Neural cell (in vitro differentiated cells): Measurements from ENCODE around the gene RESF1. TPM values are rescaled to one million over a fixed set of nuclear protein-coding genes. Genes with fewer than 3 reads are reported as not detected.

Source experiments
- H2AFZ ChIP-seq: fragments of 200-600, 300-800 bp; sonication (generic), shearing (Covaris generic); 2 replicates; pipeline ENCODE4 v1.6.0; 2014; ENCODE audit warnings: low read depth, mild to moderate bottlenecking, antibody characterized with exemption, low read length, moderate library complexity
- H3F3A ChIP-seq: fragments of 200-600 bp; shearing (Covaris generic); 2 replicates; pipeline ENCODE4 v1.6.1; 2016; ENCODE audit warnings: mild to moderate bottlenecking, moderate library complexity, mixed read lengths, antibody characterized with exemption, low read length; ENCODE audit not compliant: insufficient read depth, poor library complexity, severe bottlenecking
- H3K27ac ChIP-seq: fragments of 200-600, 300-800 bp; sonication (generic), shearing (Covaris generic); 2 replicates; pipeline ENCODE4 v1.5.1; 2014; ENCODE audit warnings: mild to moderate bottlenecking, low read length, moderate library complexity
- H3K27me3 ChIP-seq: fragments of 300-800, 200-600 bp; sonication (generic), shearing (Covaris generic); 2 replicates; pipeline ENCODE4 v1.6.0; 2014; ENCODE audit warnings: mild to moderate bottlenecking, low read depth, low read length, moderate library complexity; ENCODE audit not compliant: insufficient read depth
- H3K36me3 ChIP-seq: fragments of 300-800, 200-600 bp; sonication (generic), shearing (Covaris generic); 2 replicates; pipeline ENCODE4 v1.5.1; 2014; ENCODE audit warnings: mild to moderate bottlenecking, antibody characterized with exemption, low read length, moderate library complexity; ENCODE audit not compliant: insufficient read depth
- H3K4me2 ChIP-seq: fragments of 300-800, 200-600 bp; sonication (generic), shearing (Covaris generic); 2 replicates; pipeline ENCODE4 v1.6.0; 2014; ENCODE audit warnings: mild to moderate bottlenecking, low read length
- H3K4me3 ChIP-seq: fragments of 300-800, 200-600 bp; sonication (generic), shearing (Covaris generic); 2 replicates; pipeline ENCODE4 v1.5.1; 2014; ENCODE audit warnings: mild to moderate bottlenecking, low read length, moderate library complexity
- H3K79me2 ChIP-seq: fragments of 200-600 bp; shearing (Covaris generic); replicated peaks from 2 replicates; pipeline ENCODE4 v1.6.0; 2014; ENCODE audit warnings: mild to moderate bottlenecking, low read length, moderate library complexity; ENCODE audit not compliant: insufficient read depth
- H3K9ac ChIP-seq: fragments of 300-800, 200-600 bp; sonication (generic), shearing (Covaris generic); 2 replicates; pipeline ENCODE4 v1.6.1; 2016; ENCODE audit warnings: mild to moderate bottlenecking, low read length, mixed read lengths
- H3K9me2 ChIP-seq: fragments of 200-600 bp; shearing (Covaris generic); 2 replicates; pipeline ENCODE4 v1.6.1; 2016; ENCODE audit warnings: mild to moderate bottlenecking, low read length, mixed read lengths; ENCODE audit not compliant: insufficient read depth
- H3K9me3 ChIP-seq: fragments of 200-600, 300-800 bp; sonication (generic), shearing (Covaris generic); 2 replicates; pipeline ENCODE4 v1.6.1; 2016; ENCODE audit warnings: mild to moderate bottlenecking, mixed run types, low read length, moderate library complexity, mixed read lengths
- H4K20me1 ChIP-seq: fragments of 200-600 bp; shearing (Covaris generic); 2 replicates; pipeline ENCODE4 v1.6.1; 2016; ENCODE audit warnings: mild to moderate bottlenecking, mixed run types; ENCODE audit not compliant: insufficient read depth
- EP300 ChIP-seq: fragments of 450-650 bp; conservative IDR thresholded peaks from 2 replicates; pipeline ENCODE4 v1.6.1; 2014; ENCODE audit warnings: antibody characterized with exemption, mild to moderate bottlenecking, moderate library complexity; ENCODE audit not compliant: poor library complexity, severe bottlenecking
- EZH2 ChIP-seq: fragments of 200-600, 300-800 bp; shearing (Covaris generic), sonication (generic); IDR thresholded peaks from 2 replicates; pipeline ENCODE4 v1.6.1; 2014; ENCODE audit warnings: antibody characterized with exemption, low read length, borderline replicate concordance, mild to moderate bottlenecking; ENCODE audit not compliant: insufficient read depth, poor library complexity, severe bottlenecking
- MXI1 ChIP-seq: fragments of 450-650 bp; conservative IDR thresholded peaks from 2 replicates; pipeline ENCODE4 v1.6.1; 2014; ENCODE audit warnings: antibody characterized with exemption, mild to moderate bottlenecking; ENCODE audit not compliant: poor library complexity, severe bottlenecking
- POLR2AphosphoS5 ChIP-seq: IDR thresholded peaks from 2 replicates; pipeline ENCODE4 v1.6.1; 2012
- RAD21 ChIP-seq: fragments of 450-650 bp; conservative IDR thresholded peaks from 2 replicates; pipeline ENCODE4 v1.6.1; 2014; ENCODE audit warnings: antibody characterized with exemption, mild to moderate bottlenecking, moderate library complexity
- SMC3 ChIP-seq: fragments of 450-650 bp; conservative IDR thresholded peaks from 2 replicates; pipeline ENCODE4 v1.6.1; 2014; ENCODE audit warnings: antibody characterized with exemption, mild to moderate bottlenecking, moderate library complexity; ENCODE audit not compliant: poor library complexity
- TAF1 ChIP-seq: IDR thresholded peaks from 2 replicates; pipeline ENCODE4 v1.6.1; 2012; ENCODE audit warnings: low read depth
- polyA plus RNA-seq: library from polyadenylated mRNA; depleted of rRNA; stranded (reverse); fragments of >200 nt; gene quantifications from 2 replicates; pipeline ENCODE4 v1.2.3, GENCODE V29; 2014
- TF ChIP-seq, protein P1 (sequence below): IDR thresholded peaks from 2 replicates; pipeline ENCODE4 v1.6.1; 2012; ENCODE audit warnings: borderline replicate concordance
- TF ChIP-seq, protein P2 (sequence below): fragments of 450-650 bp; IDR thresholded peaks from 2 replicates; pipeline ENCODE4 v1.5.1; 2014; ENCODE audit warnings: antibody characterized with exemption, mild to moderate bottlenecking, moderate library complexity; ENCODE audit not compliant: poor library complexity, severe bottlenecking

The RESF1 gene
- polyA plus RNA-seq, 1 donor from 2014 or later: 37.0 TPM

- H3F3A ChIP-seq: no peaks in the 10 kb centered on the region
- H3K9me2 ChIP-seq: no peaks in the 10 kb centered on the region
- no peak overlapping the region for H3K9ac ChIP-seq
- no peaks in the 10 kb centered on the region for H4K20me1 ChIP-seq
- peaks cover 24% of the 10 kb centered on the region for H3K36me3 ChIP-seq
- H3K4me2 ChIP-seq: no peak overlapping the region
- peaks cover 76% of the 10 kb centered on the region for H3K79me2 ChIP-seq
- no peaks in the 10 kb centered on the region for H3K27me3 ChIP-seq
- TF ChIP-seq MXI1: no peak
- TF ChIP-seq, protein P1, sequence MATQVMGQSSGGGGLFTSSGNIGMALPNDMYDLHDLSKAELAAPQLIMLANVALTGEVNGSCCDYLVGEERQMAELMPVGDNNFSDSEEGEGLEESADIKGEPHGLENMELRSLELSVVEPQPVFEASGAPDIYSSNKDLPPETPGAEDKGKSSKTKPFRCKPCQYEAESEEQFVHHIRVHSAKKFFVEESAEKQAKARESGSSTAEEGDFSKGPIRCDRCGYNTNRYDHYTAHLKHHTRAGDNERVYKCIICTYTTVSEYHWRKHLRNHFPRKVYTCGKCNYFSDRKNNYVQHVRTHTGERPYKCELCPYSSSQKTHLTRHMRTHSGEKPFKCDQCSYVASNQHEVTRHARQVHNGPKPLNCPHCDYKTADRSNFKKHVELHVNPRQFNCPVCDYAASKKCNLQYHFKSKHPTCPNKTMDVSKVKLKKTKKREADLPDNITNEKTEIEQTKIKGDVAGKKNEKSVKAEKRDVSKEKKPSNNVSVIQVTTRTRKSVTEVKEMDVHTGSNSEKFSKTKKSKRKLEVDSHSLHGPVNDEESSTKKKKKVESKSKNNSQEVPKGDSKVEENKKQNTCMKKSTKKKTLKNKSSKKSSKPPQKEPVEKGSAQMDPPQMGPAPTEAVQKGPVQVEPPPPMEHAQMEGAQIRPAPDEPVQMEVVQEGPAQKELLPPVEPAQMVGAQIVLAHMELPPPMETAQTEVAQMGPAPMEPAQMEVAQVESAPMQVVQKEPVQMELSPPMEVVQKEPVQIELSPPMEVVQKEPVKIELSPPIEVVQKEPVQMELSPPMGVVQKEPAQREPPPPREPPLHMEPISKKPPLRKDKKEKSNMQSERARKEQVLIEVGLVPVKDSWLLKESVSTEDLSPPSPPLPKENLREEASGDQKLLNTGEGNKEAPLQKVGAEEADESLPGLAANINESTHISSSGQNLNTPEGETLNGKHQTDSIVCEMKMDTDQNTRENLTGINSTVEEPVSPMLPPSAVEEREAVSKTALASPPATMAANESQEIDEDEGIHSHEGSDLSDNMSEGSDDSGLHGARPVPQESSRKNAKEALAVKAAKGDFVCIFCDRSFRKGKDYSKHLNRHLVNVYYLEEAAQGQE: no peak
- no peak for TF ChIP-seq RAD21
- TF ChIP-seq, protein P2, sequence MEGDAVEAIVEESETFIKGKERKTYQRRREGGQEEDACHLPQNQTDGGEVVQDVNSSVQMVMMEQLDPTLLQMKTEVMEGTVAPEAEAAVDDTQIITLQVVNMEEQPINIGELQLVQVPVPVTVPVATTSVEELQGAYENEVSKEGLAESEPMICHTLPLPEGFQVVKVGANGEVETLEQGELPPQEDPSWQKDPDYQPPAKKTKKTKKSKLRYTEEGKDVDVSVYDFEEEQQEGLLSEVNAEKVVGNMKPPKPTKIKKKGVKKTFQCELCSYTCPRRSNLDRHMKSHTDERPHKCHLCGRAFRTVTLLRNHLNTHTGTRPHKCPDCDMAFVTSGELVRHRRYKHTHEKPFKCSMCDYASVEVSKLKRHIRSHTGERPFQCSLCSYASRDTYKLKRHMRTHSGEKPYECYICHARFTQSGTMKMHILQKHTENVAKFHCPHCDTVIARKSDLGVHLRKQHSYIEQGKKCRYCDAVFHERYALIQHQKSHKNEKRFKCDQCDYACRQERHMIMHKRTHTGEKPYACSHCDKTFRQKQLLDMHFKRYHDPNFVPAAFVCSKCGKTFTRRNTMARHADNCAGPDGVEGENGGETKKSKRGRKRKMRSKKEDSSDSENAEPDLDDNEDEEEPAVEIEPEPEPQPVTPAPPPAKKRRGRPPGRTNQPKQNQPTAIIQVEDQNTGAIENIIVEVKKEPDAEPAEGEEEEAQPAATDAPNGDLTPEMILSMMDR: no peak
- no peak for TF ChIP-seq EP300
- no peak for TF ChIP-seq SMC3
- TF ChIP-seq EZH2: no peak
- no peak for TF ChIP-seq POLR2AphosphoS5
- no peak for TF ChIP-seq TAF1
- H2AFZ ChIP-seq: no peak overlapping the region
- H3K9me3 ChIP-seq: peaks cover 9% of the 10 kb centered on the region
- no peak overlapping the region for H3K27ac ChIP-seq
- no peak overlapping the region for H3K4me3 ChIP-seq
These were observed 8.3 kb downstream of the RESF1 start for GRCh38 chr12:31967539-31967938.

DNA sequence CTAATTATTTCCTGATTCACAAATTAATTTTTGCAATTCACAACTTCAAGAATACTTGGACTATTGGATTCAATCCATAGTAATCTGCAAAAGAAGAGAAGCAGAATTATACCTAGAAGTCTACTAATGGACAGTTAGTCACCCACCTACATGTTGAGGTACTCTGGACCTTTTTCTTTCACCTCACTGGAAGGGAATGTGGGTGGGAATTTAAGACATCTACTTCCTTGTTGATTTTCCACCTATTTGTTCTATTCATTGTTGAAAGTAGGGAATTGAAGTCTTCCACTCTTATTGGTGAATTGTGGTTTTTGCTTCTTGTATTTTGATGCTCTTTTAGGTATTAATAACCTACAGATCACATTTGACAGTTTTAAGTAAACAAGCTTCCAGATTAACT is 11.0 kb downstream of the RESF1 start:
- Histone ChIP-seq H3K27ac (no peak overlapping the region), H3K4me3 (no peak overlapping the region), H3K9ac (no peak overlapping the region), H3K9me2 (no peaks in the 10 kb centered on the region), H3F3A (no peaks in the 10 kb centered on the region), H3K4me2 (no peak overlapping the region), H3K9me3 (peaks cover 19% of the 10 kb centered on the region), H3K27me3 (no peaks in the 10 kb centered on the region), H2AFZ (no peak overlapping the region), H4K20me1 (no peaks in the 10 kb centered on the region), H3K36me3 (peaks cover 38% of the 10 kb centered on the region), H3K79me2 (peaks cover 65% of the 10 kb centered on the region)
- no peak for TF ChIP-seq RAD21

- Histone ChIP-seq H4K20me1 (no peaks in the 10 kb centered on the region), H3K9ac (no peak overlapping the region), H2AFZ (no peak overlapping the region), H3K4me2 (no peak overlapping the region), H3K27me3 (no peaks in the 10 kb centered on the region), H3K79me2 (peaks cover 40% of the 10 kb centered on the region), H3K36me3 (peaks cover 38% of the 10 kb centered on the region), H3F3A (no peaks in the 10 kb centered on the region), H3K9me2 (no peaks in the 10 kb centered on the region), H3K9me3 (peaks cover 23% of the 10 kb centered on the region), H3K4me3 (no peak overlapping the region), H3K27ac (no peak overlapping the region)
- TF ChIP-seq RAD21: no peak
- TF ChIP-seq POLR2AphosphoS5: no peak
- TF ChIP-seq, protein P1: no peak
- TF ChIP-seq TAF1: no peak
- TF ChIP-seq MXI1: no peak
- TF ChIP-seq SMC3: no peak
- TF ChIP-seq, protein P2: no peak
- no peak for TF ChIP-seq EZH2
- no peak for TF ChIP-seq EP300
These were observed 14.6 kb downstream of the RESF1 start for GRCh38 chr12:31973818-31974217.
